CD4-positive, alpha-beta T cell treated with Interferon alpha-2 for 1 hour (primary cell): ENCODE data around the gene CIITA.

Experiments used
- DNase-seq, 2 donors: peaks; one replicate each; pipeline ENCODE4 v3.0.0-alpha.2; 2020 to 2022

CIITA gene

DNA sequence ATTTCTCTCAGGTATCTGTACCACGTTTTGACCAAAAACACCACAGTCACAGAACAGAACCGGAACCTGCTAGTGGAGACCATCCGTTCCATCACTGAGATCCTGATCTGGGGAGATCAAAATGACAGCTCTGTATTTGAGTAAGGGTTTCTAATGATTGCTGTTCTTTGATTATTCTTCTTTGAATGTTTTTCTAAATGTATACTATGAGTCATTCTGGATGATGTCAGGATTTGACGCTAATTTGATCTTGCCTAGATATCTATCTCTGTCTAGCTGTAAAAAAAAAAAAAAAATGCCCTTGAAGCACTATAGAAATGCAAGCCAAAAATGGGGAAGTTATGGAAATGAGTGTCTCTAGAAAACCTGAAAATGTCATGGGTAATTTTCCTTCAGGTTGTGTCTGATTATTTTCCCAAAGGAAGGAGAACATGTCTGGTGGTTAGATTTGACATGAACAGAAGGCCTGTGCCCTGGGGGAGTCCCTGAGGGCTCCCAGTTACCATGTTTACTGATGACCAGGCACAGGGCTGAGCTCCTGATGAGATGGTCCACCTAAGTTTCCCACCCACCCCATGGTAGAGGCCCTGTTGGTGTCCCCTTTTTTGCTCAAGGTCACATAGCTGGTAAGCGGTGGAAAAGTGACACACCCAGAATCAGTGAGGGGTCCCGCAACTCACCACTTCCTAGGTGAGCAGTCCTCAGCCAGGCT, 80.9 kb downstream of the CIITA start:
- DNase-seq, result peak in 1 of 2 donors; percentile 14

- no peak for DNase-seq
Observed at GRCh38 chr16:10959161-10959560, 82.2 kb downstream of the CIITA start.

- no peak for DNase-seq
Observed at GRCh38 chr16:10961231-10961630, 84.2 kb downstream of the CIITA start.

- DNase-seq, result peak; percentile 77 to 83
Observed at GRCh38 chr16:10964039-10964890, 87.3 kb downstream of the CIITA start.

GRCh38 chr16:10964891-10965326, 87.9 kb downstream of the CIITA start:
- DNase-seq, result peak; percentile 47 to 78

- peak; percentile 36 to 53 for DNase-seq
Observed at GRCh38 chr16:10965440-10966061, 88.5 kb downstream of the CIITA start.

- no peak for DNase-seq
Observed at GRCh38 chr16:10966129-10966528, 89.1 kb downstream of the CIITA start.

DNA sequence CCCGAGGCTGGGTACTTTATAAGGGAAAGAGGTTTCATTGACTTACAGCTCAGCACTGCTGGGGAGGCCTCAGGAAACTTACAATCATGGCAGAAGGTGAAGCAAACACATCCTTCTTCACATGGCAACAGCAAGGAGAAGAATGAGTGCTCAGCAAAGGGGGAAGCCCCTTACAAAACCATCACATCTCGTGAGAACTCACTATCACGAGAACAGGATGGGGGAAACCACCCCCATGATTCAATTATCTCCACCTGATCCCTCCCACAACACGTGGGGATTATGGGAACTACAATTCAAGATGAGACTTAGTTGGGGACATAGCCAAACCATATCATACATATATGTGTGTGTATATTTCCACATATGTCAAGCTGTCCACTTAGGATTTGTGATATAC, 89.6 kb downstream of the CIITA start:
- DNase-seq, result peak in 1 of 2 donors; percentile 25

GRCh38 chr16:10967986-10968385, 91.0 kb downstream of the CIITA start:
- DNase-seq, result no peak

DNA sequence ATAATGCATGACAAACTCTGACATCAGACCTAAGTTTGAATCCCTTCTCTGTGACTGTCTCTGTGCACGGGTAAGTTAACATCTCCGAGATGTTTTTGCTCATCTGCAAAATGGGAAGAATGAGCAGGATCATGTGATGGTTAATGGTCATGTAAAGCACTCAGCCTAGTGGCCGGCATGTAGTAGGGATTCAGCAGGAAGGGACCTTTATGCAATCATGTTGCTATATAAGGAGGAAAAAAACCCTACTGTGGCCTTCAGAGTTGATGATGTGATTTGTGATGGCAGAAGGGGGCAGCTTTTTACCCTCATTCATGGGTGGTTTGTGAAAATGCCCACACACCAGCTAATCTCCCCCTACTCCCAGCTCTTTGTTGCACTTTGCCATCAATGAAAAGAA, 91.5 kb downstream of the CIITA start:
- DNase-seq, result no peak

- no peak for DNase-seq
Observed at GRCh38 chr16:10969615-10970014, 92.6 kb downstream of the CIITA start.

DNA sequence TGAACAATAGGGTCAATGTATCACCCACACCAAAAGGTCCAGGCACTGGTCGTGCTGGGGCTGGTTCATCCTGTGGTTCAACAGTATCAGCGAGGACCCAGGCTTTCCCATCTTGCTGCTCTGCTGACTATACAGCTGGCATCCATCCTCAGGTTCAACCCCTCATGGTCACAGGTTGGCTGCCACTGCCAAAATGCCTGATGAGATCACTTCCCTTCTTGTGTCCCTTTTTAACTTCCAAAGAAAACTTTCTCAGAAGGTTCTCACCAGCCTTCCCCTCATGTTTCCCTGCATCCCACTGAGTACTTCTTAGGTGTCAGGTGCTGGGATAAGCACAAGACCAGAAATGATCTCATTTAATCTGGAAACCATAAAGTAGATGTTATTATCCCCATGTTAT, 93.1 kb downstream of the CIITA start:
- no peak for DNase-seq

DNA sequence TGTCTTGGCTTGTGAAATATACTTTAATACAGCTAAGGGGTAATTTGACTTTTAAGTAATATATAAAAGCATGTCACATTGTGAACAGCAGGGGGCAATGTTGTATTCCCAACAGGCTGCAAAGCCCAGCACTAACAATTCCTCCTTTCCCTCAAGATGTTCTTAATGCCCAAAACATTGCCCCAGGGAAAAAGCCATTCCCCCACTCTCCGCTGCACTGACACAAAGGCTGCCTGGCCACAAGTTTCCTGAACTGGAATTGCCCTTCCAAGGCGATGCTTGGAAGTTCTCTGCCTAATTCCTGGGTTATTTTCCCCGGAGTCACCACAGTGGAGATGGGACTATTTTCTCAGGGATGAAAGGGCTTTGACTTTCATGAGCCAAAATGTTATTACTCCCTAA, 94.6 kb downstream of the CIITA start:
- peak; percentile 28 to 73 for DNase-seq

DNA sequence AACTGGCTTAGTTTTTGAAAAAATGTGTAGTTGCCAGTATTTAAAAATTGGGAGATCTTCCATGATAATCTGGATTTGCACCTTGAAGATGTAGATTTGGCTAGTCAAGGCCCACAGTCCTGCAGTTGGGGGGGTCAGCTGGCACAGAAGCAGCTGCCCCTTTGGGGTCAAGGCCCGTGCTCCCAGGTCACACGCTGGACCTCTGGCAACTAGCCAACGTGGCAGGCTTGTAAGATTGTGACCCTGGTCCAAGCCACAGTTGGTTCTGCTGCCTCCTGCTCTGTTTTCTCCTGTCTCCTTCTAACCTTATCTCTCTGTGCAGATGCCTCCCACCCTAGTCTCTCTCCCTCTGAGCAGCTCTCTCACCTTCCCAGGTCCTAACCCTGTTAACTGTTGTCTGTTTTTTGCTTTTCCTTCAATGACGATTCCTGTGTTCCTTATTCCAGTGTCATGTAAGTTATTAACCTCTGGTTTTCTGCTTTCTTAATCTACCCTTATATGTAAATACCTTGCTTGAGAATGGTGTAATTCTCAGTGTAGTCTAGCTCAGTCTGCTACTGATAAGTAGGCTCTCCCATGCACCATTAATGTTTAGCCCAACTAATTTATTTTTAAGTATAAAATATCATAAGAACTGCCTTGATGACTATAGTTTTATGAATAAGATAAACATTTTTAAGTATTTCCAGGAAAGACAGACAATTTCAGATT, 95.3 kb downstream of the CIITA start:
- no peak for DNase-seq

GRCh38 chr16:10972819-10973464, 95.9 kb downstream of the CIITA start:
- DNase-seq, result no peak

GRCh38 chr16:10976634-10977033, 99.6 kb downstream of the CIITA start:
- DNase-seq, result no peak

DNA sequence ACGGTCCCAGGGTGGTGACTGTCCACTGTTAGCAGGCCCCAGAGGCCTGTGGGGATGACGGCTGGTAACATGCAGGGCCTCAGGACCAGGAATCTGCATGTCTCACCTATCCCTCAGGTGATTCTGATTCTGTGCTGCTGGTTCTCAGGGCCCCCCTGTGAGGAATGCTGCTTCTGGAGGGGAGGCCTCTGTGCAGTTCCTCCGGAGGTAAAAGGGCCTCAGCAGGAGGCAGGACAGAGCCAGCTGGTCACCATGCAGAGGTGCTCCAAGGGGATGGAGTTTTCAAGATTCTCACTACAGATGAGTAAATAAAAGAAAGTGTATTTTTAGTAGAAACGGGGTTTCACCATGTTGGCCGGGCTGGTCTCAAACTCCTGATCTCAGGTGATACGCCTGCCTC, 101.1 kb downstream of the CIITA start:
- no peak for DNase-seq

DNA sequence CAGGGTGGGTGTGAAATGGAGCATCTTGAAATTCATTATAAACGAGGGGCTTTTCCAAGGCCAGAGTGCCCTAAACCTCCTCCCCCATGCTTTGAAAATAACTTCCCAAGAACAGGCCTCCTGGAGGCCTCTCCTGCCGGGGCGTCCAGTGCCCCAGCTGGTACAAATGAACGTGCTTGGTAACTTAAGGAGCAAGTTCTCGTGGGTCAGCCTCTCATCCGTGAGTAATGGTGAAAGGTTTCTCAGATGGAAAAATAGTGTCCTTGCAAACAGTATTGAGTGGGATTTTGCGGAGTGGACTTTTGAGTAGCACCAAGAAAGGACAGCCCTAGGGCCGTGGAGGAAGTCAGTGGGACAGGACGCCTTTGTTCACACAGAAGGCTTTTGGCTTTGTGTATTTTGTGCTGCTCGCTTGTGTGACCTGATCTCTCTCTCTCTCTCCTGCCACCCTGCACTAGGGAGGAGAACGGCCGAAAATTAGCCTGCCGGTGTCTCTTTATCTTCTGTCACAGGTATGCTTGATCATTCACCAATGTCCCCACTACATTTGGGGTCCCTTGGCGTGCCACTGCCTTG, 102.0 kb downstream of the CIITA start:
- DNase-seq, result no peak

- DNase-seq, result no peak
Observed at GRCh38 chr16:10979717-10980601, 103.0 kb downstream of the CIITA start.

DNA sequence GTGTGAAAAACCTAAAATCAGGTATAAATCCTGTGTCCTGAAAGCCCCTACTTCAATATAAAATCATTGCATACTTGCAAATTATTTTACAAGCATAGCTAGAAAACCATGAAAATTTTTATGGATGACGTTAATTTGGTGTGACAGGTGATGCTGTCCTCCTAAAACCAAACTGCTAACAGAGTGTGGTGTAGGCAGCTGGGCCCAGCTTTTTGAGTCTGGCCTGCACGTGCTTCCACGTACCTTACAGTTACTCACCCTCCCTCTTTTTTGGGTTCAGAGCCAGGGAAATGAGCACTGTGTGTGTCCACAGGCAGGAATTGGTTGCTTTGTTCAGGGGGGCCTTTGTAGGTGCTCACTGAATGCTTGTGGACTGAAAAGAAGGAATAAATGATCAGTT, 103.8 kb downstream of the CIITA start:
- DNase-seq, result no peak

DNA sequence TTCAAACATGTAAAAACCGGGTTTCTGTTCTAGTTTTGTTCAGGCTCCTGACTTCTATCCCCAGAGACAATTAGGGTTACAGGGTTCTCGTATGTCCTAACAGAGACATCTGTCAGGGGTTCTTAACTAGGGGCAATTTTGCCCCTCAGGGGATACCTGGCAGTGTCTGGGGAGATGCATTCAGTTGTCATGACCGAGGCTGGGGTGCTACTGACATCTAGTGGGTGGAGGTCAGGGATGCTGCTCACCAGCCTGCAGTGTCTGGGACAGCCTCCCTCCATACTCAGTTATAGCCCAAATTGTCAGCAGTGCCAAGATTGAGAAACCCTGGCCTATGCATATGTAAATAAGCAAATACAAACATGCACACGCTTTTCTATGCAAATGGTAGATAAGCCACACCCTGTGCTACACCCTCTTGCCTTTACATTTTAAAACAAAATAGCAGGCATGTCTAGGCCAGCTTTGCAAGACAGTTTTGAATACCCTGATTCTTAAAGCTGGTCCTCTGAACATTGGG, 104.8 kb downstream of the CIITA start:
- DNase-seq, result peak; percentile 29 to 36
